Measurements from ENCODE around the gene DAD1. TPM values are rescaled to one million over a fixed set of nuclear protein-coding genes. Genes with fewer than 3 reads are reported as not detected.
"Not testable (repeated sequence)": the region's sequence is repeated elsewhere in the genome, so short reads cannot be mapped to it uniquely, and the experiment has no call there.

Gene DAD1
- total RNA-seq, 1 donor = 564 TPM

DNA sequence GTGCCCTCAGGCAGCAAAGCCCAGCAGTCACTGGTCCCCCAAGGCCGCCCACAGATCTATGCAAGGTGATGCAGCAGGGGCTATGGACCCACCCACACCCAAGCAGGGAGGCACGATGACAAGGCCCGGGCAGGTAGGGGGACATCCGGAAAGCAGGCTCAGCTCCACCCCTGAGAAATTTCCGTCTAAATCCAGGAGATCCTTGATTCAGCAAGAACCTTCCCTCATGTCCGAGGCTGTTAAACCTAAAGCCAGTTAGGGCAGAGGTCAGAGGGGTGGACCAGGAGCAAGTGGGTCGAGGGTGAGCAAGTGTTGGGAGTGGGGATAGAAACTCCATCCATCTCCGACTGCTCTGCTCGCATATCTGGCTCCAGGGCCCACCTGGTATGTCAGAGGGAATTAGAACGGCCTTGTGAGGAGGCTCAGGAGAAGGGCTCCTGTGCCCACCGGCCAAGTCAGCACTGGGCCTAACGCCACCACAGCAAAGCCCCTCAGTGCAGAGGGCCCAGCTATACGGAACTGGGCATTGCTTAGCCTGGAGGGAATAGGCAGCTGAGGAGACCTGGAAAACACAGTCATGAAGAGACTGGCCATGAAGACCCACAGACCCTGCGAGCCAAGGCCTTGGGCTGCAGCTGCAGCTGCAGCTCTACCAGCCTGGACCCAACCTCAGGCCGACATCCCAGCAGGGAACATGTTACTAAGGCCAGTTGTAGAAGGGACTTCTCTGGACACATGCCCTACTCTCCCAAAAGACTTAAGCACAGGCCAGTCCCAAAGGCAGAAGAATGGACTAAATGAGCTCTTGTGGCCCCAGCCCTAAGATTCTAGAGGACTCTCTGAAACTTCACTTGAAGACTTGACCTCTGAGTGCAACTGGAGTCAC lies 34.3 kb downstream of the DAD1 start:
- TF ChIP-seq, protein P1, sequence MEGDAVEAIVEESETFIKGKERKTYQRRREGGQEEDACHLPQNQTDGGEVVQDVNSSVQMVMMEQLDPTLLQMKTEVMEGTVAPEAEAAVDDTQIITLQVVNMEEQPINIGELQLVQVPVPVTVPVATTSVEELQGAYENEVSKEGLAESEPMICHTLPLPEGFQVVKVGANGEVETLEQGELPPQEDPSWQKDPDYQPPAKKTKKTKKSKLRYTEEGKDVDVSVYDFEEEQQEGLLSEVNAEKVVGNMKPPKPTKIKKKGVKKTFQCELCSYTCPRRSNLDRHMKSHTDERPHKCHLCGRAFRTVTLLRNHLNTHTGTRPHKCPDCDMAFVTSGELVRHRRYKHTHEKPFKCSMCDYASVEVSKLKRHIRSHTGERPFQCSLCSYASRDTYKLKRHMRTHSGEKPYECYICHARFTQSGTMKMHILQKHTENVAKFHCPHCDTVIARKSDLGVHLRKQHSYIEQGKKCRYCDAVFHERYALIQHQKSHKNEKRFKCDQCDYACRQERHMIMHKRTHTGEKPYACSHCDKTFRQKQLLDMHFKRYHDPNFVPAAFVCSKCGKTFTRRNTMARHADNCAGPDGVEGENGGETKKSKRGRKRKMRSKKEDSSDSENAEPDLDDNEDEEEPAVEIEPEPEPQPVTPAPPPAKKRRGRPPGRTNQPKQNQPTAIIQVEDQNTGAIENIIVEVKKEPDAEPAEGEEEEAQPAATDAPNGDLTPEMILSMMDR (IDR thresholded peaks at IDR 0.05; ENCODE audit: insufficient read depth, low read length) = no peak
- DNase-seq (ENCODE audit: low read depth) = no peak

DNA sequence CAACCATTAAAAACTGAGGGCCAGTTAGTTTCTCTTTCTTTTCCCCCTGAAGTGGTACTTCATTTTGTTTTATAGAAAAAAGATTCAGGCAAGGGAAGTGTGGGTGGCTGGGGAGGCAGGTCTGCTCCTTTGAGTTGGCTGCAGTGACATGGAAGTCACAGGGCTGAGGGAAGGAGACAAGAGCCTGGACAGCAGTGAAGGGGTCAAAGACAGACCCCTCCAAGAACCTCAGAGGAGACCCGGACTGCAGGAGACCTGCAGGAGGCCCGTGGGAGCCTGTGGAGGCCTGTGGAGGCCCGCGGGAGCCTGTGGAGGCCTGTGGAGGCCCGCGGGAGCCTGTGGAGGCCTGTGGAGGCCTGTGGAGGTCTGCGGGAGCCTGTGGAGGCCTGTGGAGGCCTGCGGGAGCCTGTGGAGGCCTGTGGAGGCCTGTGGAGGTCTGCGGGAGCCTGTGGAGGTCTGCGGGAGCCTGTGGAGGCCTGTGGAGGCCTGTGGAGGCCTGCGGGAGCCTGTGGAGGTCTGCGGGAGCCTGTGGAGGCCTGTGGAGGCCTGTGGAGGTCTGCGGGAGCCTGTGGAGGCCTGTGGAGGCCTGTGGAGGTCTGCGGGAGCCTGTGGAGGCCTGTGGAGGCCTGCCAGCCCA lies 35.0 kb downstream of the DAD1 start:
- not testable (repeated sequence) for DNase-seq (ENCODE audit: low read depth); H3K4me3 ChIP-seq (ENCODE audit: low read depth, low read length)

More for the DNA sequence above, 34.3 kb downstream of the DAD1 start:
- no peak overlapping the region for H3K4me3 ChIP-seq (ENCODE audit: low read depth, low read length)

DNA sequence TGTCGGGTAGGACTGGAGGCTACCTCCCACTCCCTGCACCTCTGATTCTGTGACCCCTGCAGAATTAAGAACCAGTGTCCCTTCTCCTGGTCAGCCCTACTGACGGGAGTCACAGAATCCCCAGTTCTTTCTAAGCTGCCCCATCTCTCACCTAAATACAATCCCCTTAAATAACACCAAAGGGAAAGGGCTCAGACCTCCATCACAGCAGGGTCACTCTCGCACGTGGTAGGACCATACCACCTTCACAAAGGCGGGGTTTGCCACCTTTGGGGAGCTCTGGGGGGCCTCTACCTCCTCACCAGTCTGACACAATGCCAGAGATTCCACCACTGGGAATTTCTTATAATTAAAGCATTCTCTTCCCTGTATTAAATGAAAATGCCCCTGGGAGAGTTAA lies 35.6 kb downstream of the DAD1 start:
- no peak for DNase-seq (ENCODE audit: low read depth)

DNA sequence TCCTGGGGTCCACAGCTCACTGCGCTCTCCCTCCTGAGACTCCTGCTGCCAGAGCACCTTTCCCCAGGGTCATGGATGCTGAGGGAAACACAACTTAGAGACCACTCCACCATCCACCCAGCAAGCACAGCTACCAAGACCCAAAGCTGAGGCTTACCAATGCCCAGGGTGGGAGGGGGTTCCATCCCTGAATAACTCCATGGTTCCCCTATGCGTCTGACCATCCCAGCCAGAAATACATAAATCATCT lies 36.3 kb downstream of the DAD1 start:
- TF ChIP-seq, protein P1 (IDR thresholded peaks at IDR 0.05; ENCODE audit: insufficient read depth, low read length) = no peak
- no peak overlapping the region for H3K4me3 ChIP-seq (ENCODE audit: low read depth, low read length)
- DNase-seq (ENCODE audit: low read depth) = no peak

More for the DNA sequence above, 35.6 kb downstream of the DAD1 start:
- TF ChIP-seq, protein P1 (IDR thresholded peaks at IDR 0.05; ENCODE audit: insufficient read depth, low read length) = no peak
- H3K4me3 ChIP-seq (ENCODE audit: low read depth, low read length) = no peak overlapping the region

DNA sequence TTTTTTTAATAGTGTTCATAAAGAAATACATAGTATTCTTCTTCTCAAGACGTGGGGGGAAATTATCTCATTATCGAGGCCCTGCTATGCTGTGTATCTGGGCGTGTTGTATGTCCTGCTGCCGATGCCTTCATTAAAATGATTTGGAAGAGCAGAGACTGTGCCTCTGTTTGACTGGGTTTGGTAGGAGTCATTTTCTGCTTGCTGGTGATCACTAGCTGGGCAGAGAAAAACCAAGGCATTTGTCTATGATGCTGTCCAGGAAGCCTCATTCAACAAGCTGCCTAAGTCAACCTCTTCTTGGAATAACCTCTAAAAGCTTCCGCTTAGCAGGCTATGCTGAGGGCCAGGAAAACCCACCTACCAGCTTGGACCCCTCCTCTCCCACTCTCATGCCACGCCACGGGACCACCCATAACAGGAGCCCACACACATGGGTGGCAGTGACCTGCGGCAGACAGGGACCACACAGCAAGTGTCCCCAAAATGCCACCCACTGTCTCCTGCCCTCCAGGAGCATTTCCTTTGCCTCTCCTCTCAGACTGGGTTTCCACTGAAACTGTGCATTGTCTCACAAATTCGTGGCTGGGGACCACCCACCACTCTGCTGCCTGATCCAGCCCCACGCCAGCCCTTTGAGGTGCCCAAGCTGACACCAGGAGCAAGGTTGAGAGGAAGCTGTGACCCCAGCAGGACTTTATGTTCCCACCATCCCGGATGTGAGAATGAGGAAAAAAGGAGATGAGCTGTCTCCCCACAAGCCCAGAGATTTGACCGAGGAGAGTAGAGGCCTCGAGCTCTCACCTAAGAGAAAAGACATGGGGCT lies 36.8 kb downstream of the DAD1 start:
- DNase-seq (ENCODE audit: low read depth) = no peak
- TF ChIP-seq, protein P1 (IDR thresholded peaks at IDR 0.05; ENCODE audit: insufficient read depth, low read length) = no peak
- H3K4me3 ChIP-seq (ENCODE audit: low read depth, low read length) = no peak overlapping the region

DNA sequence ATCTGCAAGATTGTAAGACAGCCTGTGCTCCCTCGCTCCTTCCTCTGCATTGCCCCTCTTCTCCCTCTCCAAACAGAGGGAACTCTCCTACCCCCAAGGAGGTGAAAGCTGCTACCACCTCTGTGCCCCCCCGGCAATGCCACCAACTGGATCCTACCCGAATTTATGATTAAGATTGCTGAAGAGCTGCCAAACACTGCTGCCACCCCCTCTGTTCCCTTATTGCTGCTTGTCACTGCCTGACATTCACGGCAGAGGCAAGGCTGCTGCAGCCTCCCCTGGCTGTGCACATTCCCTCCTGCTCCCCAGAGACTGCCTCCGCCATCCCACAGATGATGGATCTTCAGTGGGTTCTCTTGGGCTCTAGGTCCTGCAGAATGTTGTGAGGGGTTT lies 37.4 kb downstream of the DAD1 start:
- no peak overlapping the region for H3K4me3 ChIP-seq (ENCODE audit: low read depth, low read length)
- TF ChIP-seq, protein P1 (IDR thresholded peaks at IDR 0.05; ENCODE audit: insufficient read depth, low read length) = no peak
- DNase-seq (ENCODE audit: low read depth) = no peak
